GM21619 (cell line): Measurements from ENCODE around the gene BACE1.

ENCODE experiments used
- ATAC-seq: cut with Tn5 transposase; IDR thresholded peaks from one replicate; pipeline ENCODE4 v1.9.1; 2021; ENCODE audit not compliant: unreplicated experiment

BACE1 gene

DNA sequence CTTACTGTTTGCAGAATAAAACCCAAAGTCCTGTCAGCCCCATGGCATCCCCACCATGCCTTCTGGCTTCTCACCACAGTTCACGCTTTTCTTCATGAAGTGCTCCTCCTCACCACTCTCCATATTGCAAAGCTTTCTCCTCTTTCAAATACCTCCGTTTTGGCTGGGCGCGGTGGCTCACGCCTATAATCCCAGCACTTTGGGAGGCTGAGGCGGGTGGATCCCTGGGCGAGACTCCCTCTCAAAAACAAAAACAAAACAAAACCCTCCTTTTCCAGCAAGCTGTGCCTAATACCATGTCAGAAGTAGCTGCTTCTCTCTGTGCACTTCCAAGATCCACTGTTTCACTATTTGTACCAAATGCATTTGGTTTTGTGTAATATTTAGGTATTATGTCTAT is 6.7 kb downstream of the BACE1 start:
- ATAC-seq, result no peak

DNA sequence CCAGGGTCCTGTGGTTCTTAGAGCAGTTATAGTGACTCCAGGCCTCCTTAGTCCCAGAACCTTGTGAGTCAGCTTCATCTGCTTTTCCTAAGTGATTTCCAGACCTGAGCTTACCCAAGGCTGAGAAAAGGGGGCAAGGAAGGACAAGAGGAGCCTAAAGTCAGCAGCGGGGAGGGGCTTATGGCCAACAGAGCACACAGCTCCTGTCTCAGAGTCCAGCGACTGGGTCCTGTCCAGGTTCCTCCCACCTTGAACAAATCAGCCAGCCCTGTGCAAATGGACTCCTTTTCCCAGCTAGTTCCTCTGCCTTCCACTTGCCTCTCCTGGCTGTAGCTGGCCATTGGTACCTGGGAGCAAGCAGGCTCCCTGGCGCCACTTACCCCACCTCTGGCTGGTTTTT is 10.9 kb downstream of the BACE1 start:
- ATAC-seq, result no peak

DNA sequence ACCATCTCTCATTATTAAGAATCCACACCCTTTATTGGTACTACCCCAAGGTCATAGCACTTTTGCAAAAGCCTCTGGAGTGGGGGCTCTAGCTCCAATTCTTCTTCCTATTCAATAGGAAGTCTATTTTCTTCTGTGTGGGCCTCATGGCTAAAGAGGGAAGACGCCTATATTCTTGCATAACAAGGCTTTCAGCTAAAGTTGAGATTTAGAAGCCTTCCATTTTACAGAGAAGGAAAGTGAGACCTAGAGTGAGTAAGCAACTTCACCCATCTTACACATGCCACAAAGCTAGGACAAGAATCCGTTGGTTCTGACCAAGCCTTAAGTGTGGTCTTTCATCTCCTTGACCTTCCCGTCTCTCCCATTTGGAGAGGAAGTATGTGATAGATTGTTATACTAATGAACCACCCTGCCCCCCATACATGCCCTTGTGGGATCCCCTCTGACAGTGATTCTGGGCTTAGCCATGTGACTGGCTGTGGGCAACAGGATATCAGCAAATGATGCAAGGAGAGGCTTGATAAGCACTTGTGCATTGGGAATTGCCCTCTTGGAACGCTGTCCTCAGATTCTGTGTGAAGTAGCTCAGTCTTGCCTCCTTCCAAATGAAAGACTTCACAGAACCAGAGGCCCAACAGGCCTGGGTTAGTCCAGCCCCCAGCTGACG is 12.3 kb downstream of the BACE1 start:
- ATAC-seq, result no peak

DNA sequence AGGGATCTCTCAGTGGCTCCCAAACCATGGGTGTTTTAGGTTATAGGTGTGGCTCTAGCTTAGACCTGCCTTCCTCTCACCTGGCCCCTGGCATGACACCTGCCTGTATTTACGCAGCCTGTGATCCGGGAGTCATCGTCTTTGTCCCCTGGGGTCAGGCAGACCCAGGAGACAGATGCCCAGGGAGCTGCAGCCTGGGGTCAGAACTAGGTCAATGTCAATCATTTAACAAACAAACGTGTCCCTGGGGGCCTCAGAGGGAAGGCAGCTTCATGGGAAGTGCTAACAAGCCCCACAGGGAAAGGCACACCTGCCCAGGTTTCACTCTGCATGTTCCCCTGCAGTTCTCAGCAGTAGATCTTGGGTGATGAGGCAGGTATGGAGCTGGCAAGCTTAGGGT is 13.0 kb downstream of the BACE1 start:
- no peak for ATAC-seq

DNA sequence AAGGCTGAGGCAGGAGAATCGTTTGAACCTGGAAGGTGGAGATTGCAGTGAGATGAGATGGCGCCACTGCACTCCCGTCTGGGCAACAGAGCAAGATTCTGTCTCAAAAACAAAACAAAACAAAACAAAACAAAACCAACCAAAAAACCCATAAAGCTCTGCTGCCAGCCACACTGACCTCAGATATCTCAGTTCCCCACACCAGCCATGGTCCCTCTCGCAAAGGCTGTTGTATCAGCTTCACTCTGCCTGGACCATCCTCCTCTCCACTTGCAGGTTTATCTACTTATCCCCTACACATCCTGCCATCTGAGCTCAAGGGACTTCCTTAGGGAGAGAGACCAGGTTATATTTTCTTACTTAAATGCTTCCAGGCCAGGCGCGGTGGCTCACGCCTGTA is 13.8 kb downstream of the BACE1 start:
- no peak for ATAC-seq

DNA sequence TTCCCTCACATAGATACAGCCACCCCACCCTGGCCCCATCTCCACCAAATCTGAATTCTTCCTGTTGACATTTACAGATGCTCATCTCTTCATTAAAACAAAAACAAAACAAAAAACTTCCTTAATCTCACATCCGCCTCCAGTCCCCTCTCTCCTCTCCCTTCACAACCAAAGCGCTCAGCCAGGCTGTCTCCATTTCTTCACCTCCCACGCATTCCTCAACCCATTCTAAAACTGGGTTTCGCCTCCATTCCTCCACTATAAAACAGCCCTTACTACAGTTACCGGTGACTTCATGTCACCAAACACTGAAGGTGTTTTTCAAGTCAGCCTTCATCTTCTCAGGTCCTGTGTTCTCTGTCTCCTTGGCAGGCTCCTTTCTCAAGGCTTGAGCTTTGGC is 15.3 kb downstream of the BACE1 start:
- no peak for ATAC-seq

DNA sequence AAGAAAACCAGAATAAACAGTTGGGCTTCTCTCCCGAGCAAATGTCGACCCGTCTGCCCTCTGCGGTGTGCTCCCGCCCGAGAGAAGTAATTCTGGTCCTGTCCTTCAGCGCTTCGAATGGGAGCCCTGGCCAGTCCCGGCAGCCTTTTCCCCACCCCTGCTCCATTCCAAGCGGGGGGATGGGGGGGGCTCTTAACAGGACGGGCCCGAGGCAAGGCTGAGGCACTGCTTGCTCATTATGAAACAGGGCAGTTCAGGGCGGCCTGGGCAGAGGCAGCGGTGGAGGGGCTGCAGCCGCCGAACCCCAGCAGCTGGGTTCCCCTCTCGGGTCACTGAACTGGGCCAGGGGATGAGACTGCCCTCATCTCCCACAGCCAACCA is 15.8 kb downstream of the BACE1 start:
- ATAC-seq, result no peak

DNA sequence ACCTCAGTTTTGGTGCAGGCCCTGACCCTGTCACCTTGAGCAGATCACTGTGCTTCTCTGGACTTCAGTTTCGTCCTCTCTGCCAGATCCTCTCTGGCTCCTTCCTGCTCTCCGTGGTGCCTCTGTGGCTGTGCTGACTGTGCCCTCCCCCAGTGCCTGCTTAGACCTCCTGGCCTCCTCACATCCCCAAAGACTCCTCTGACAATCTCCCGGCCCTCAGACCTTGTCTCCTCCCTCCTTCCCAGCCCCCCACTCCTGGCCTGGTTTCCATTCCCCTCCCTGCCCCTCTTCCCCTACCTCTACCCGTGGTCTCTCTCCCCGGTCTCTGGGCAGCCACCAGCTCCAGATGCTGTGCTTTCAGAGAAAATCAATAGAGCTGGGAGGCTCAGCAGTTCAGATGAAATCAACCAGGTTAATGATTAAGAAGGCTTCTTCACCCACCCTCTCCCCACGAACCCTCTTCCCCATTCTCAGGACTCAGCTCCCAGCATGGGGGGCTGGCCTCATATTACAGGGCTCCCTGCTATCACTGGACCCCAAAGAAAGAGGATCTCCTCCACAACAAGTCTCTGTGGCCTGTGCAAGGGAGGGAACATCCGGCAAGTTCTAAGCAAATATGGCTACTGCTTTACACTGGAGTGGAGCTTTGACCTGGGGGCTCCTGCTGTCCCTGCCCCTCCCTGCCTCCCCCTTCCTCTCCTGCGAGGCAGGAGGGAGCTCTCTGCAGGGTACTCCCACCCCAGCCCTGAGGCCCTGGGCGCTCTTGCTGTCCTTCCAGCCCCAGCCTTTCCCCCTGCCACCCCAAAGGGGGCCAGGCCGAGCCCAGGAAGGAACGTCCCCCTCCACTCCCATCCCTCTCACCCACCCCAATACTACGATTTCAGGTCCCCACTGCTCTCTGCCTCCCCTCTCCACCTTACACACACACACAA is 16.4 kb downstream of the BACE1 start:
- ATAC-seq, result no peak

DNA sequence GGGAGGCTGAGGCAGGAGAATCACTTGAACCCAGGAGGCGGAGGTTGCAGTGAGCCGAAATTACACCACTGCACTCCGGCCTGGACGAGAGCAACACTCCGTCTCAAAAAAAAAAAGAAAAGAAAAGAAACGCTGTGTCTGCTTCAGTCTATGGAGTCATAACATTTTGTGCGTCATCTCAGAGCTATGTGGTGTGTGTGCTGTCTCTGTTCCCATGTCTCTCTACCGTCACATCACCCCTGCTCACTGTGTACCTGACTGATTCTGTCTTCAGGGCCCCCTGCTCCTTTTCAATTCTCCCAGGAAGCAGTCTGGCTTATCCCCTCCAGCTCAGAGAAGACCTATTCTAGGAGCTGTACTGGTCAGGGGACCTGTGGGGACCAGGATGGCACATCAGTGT is 17.9 kb downstream of the BACE1 start:
- ATAC-seq, result no peak

DNA sequence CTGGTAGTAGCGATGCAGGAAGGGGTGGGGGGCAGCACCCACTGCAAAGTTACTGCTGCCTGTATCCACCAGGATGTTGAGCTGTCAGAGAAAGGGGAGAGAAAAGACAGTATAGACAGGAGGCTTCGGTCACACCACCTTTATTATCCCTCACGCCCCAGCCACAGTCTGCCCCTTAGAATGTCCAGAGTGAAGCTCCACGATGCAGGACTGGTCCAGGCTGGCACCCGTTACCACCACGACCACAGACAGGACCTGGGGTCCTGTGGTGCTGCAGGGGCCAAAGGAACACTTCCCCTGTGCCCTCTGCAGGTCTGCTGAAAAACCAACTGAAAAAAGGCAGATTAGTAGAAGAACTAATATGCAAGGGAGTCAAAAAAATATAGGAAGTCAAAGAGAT is 19.2 kb downstream of the BACE1 start:
- ATAC-seq, result no peak

DNA sequence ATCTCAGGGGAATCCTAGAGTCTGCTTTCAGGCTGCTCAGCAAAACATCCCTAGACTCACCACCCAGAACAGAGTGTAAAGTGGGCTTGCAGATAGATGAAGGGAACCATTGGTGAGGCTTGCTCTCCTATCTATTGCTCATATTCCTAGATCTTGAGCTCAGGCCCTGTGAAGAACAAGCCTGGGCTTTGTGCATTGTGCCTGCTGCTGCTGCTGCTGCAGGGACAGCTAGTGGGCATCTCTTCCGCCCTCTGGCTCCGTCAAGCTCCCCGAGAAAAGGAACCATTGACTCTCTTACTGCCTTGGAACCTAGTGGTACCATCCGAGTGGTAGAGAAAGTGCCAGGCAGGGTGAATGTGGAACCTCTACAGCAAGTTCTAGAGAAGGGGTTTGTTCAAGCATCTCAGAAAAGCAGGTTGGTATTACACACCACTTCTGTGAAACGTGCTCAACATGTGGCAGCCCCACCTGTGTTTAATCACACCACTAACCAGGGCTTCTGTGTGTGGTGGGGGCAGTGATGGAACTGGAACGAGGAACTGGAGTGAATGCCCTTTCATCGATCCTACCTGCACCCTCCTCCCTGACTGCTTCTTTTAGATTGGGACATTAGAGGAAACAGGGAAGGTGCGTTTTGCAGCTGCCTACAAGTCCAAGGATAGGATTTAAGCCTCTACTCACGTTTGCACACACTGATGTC is 20.5 kb downstream of the BACE1 start:
- no peak for ATAC-seq

DNA sequence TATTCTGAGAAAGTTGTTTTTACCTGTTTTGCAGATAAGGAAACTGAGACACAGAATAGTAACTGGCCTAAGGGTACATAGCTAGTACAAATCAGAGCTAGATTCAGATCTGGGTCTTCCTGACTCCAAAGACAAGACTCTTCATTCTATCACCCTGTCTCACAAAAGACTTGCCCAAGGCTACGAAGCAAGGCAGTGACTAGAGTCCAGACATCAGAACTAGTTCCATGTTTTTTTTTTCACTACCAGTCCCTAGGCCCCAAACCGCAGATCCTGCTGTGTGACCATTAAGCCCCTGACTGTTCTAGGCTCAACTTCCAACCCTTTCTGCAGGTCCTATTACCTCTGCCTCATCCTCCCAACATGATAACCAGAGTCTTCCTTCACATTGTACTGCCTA is 23.4 kb downstream of the BACE1 start:
- no peak for ATAC-seq

DNA sequence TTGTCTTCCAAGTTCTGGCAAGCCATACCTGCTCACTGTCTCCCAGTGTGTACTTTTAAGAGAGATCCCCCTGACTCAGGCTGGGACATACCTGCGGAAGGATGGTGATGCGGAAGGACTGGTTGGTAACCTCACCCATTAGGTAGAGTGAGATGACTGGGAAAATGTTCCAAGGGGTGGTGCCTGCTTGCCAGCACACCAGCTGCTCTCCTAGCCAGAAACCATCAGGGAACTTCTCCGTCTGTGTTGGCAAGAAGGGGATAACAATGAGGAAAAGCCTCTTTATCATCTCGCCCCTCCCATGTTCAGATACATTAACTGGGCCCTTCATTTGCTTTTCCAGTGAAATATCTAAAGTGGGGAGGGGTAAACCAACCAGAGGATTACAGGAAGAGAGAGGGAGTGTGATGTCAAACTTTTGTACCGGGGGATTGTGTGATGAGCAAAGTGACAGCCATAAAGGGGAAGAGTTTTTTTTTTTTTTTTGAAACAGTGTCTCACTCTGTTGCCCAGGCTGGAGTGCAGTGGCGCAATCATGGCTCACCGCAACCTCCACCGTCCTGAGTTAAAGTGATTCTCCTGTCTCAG is 25.2 kb downstream of the BACE1 start, which contains the start of gene BACE1-AS:
Gene BACE1-AS (plus strand): TSS at position 538 of the 588 bp plus-strand sequence.
- no peak for ATAC-seq

DNA sequence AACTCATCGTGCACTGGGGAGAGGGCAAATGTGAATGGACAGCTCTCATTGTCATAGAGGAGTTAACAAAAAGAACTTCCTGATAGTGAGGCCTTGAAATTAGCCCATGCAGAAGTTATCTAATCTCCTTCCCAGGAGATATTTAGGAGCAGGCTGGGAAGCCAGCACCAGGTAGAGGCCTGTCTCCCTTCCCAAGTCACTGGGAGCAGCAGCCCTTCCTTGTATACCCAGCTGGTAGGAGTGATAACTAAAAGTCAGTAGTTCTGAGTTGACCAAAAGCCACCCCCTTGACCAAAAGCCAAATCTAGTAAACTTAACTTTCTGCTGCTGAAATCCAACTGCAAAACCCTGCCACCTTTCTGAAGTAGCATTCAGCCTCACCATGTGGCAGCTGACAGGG is 26.3 kb downstream of the BACE1 start:
- no peak for ATAC-seq

DNA sequence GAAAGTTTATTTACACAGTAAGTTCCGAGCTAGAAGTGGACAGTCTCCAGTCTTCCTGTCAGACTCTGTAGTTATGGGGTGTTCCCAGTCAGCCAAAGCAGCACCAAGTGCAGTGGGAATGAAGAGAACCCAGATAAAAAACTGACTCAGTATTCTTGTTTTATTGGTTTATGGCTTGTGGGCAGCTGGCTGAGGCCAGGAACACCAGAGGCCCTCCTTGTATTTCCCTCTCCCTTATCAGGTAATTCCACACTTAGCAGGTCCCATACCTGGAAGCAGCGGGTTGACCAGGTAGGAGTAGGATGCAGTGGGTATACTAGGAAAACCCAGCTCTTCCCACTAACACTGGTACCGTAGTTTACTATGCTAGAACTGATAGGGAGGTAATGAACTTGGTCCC is 28.4 kb downstream of the BACE1 start:
- no peak for ATAC-seq

DNA sequence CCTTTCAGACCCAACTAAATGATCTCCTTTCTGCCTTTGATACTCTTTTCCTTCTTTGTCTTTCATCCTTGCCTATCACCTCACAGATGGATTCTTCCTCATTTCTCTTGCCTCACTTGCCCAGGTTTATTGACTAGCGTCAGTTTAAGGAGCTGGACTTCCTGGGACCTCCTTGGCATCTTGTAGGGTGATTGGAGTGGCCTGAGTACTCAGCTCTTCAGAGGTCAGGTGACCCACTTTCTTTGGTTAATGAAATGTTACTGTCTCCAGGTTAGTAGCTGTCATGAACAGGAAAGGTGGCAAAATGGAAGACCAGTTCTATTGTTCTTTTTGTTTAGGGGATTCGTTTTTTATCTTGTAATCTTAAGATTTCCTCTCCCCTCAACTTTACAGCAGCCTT is 29.5 kb downstream of the BACE1 start:
- ATAC-seq, result no peak

DNA sequence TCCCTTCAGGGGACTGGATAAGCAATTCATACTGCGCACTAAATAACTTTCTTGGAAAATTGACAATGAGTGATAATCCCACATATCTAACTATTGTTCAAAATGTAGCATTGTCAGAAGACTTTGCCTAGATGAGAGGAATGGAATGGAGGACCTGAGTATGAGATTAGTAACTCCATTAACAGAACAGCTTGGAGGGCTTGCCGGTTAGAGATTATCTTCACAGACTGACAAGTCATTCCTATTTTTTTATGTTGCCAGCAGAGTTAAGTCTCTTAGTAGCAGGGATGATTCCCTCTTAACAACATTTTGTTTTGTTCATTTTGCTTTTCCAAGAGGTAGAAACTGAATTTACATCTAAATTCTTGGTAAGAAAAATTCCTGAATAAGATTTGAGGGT is 32.0 kb downstream of the BACE1 start:
- no peak for ATAC-seq

DNA sequence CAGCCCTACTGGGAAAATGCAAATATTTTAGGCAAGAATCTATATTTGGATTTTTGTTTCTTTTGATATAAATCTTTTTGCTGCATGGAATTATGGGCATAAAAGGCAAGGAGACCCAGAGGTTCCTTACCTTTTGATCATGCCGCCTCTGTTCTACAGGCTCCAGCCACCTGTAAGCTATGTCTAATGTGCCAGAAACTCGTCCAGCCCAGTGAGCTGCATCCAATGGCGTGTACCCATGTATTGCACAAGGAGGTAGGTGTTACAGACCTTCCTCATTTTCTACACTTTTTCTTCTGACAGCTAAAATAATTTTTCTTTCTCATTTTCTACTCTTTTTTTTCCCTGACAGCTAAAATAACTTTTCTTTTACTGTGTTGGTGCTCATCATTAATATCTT is 33.1 kb downstream of the BACE1 start:
- ATAC-seq, result no peak

DNA sequence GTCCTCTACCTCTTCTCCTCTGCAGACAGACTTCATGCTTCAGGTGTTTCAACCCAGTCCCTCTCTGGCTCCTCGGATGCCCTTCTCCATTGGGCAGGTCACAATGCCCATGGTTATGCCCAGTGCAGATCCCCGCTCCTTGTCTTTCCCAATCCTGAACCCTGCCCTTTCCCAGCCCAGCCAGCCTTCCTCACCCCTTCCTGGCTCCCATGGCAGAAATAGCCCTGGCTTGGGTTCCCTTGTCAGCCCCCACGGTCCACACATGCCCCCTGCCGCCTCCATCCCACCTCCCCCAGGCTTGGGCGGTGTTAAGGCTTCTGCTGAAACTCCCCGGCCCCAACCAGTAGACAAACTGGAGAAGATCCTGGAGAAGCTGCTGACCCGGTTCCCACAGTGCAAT is 34.2 kb downstream of the BACE1 start:
- no peak for ATAC-seq

DNA sequence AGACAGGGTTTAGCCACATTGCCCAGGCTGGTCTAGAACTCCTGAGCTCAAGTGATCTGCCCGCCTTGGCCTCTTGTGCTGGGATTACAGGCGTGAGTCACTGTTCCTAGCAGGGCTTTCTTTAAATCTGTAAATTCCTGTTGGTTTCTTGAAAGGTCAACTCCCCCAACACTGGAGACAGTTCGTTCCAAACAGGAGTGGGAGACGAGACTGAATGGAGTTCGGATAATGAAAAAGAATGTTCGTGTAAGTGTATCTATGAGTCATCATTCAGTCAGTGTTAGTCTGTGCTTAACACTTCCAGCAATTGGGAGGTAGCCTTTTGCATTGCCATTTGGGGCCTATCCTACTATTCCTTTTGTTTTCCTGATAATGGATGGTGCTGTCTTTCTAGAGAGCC is 34.9 kb downstream of the BACE1 start:
- ATAC-seq, result no peak

DNA sequence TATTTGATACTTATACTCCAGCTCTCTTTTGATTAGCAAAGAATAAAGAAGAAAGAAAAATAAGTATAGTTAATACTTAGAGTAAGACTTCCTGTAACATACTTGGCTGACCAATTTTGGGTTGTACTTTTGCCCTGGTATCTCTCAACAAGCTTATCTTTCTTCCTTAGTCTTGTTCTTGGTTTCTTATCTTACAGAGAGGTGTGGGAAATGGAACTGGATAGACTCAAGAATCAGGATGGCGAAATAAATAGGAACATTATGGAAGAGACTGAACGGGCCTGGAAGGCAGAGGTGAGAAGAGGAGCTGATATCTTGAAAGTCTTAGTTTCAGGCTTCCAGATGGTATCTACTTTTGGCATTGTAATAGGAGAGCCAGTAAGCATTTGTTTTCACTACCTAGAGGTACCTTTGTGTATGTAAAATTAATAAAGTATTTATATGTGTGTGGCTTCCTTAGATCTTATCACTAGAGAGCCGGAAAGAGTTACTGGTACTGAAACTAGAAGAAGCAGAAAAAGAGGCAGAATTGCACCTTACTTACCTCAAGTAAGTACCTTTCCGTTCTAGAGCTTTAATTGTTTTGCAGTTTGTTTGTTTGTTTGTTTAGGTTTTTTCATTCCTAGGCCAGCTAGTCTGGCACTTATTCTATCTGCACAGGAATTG is 36.2 kb downstream of the BACE1 start:
- ATAC-seq, result no peak
